Neural cell (in vitro differentiated cells): ENCODE measurements around the gene KNOP1. TPM values are rescaled to one million over a fixed set of nuclear protein-coding genes. Genes with fewer than 3 reads are reported as not detected.

ENCODE experiments used
- H2AFZ ChIP-seq: fragments of 200-600, 300-800 bp; sonication (generic), shearing (Covaris generic); 2 replicates; pipeline ENCODE4 v1.6.0; 2014; ENCODE audit warnings: low read depth, mild to moderate bottlenecking, antibody characterized with exemption, low read length, moderate library complexity
- H3F3A ChIP-seq: fragments of 200-600 bp; shearing (Covaris generic); 2 replicates; pipeline ENCODE4 v1.6.1; 2016; ENCODE audit warnings: mild to moderate bottlenecking, moderate library complexity, mixed read lengths, antibody characterized with exemption, low read length; ENCODE audit not compliant: insufficient read depth, poor library complexity, severe bottlenecking
- H3K27ac ChIP-seq: fragments of 200-600, 300-800 bp; sonication (generic), shearing (Covaris generic); 2 replicates; pipeline ENCODE4 v1.5.1; 2014; ENCODE audit warnings: mild to moderate bottlenecking, low read length, moderate library complexity
- H3K27me3 ChIP-seq: fragments of 300-800, 200-600 bp; sonication (generic), shearing (Covaris generic); 2 replicates; pipeline ENCODE4 v1.6.0; 2014; ENCODE audit warnings: mild to moderate bottlenecking, low read depth, low read length, moderate library complexity; ENCODE audit not compliant: insufficient read depth
- H3K36me3 ChIP-seq: fragments of 300-800, 200-600 bp; sonication (generic), shearing (Covaris generic); 2 replicates; pipeline ENCODE4 v1.5.1; 2014; ENCODE audit warnings: mild to moderate bottlenecking, antibody characterized with exemption, low read length, moderate library complexity; ENCODE audit not compliant: insufficient read depth
- H3K4me2 ChIP-seq: fragments of 300-800, 200-600 bp; sonication (generic), shearing (Covaris generic); 2 replicates; pipeline ENCODE4 v1.6.0; 2014; ENCODE audit warnings: mild to moderate bottlenecking, low read length
- H3K4me3 ChIP-seq: fragments of 300-800, 200-600 bp; sonication (generic), shearing (Covaris generic); 2 replicates; pipeline ENCODE4 v1.5.1; 2014; ENCODE audit warnings: mild to moderate bottlenecking, low read length, moderate library complexity
- H3K79me2 ChIP-seq: fragments of 200-600 bp; shearing (Covaris generic); replicated peaks from 2 replicates; pipeline ENCODE4 v1.6.0; 2014; ENCODE audit warnings: mild to moderate bottlenecking, low read length, moderate library complexity; ENCODE audit not compliant: insufficient read depth
- H3K9ac ChIP-seq: fragments of 300-800, 200-600 bp; sonication (generic), shearing (Covaris generic); 2 replicates; pipeline ENCODE4 v1.6.1; 2016; ENCODE audit warnings: mild to moderate bottlenecking, low read length, mixed read lengths
- H3K9me2 ChIP-seq: fragments of 200-600 bp; shearing (Covaris generic); 2 replicates; pipeline ENCODE4 v1.6.1; 2016; ENCODE audit warnings: mild to moderate bottlenecking, low read length, mixed read lengths; ENCODE audit not compliant: insufficient read depth
- H3K9me3 ChIP-seq: fragments of 200-600, 300-800 bp; sonication (generic), shearing (Covaris generic); 2 replicates; pipeline ENCODE4 v1.6.1; 2016; ENCODE audit warnings: mild to moderate bottlenecking, mixed run types, low read length, moderate library complexity, mixed read lengths
- H4K20me1 ChIP-seq: fragments of 200-600 bp; shearing (Covaris generic); 2 replicates; pipeline ENCODE4 v1.6.1; 2016; ENCODE audit warnings: mild to moderate bottlenecking, mixed run types; ENCODE audit not compliant: insufficient read depth
- CTCF ChIP-seq: fragments of 450-650 bp; IDR thresholded peaks from 2 replicates; pipeline ENCODE4 v1.5.1; 2014; ENCODE audit warnings: antibody characterized with exemption, mild to moderate bottlenecking, moderate library complexity; ENCODE audit not compliant: poor library complexity, severe bottlenecking
- EP300 ChIP-seq: fragments of 450-650 bp; conservative IDR thresholded peaks from 2 replicates; pipeline ENCODE4 v1.6.1; 2014; ENCODE audit warnings: antibody characterized with exemption, mild to moderate bottlenecking, moderate library complexity; ENCODE audit not compliant: poor library complexity, severe bottlenecking
- EZH2 ChIP-seq: fragments of 200-600, 300-800 bp; shearing (Covaris generic), sonication (generic); IDR thresholded peaks from 2 replicates; pipeline ENCODE4 v1.6.1; 2014; ENCODE audit warnings: antibody characterized with exemption, low read length, borderline replicate concordance, mild to moderate bottlenecking; ENCODE audit not compliant: insufficient read depth, poor library complexity, severe bottlenecking
- MXI1 ChIP-seq: fragments of 450-650 bp; conservative IDR thresholded peaks from 2 replicates; pipeline ENCODE4 v1.6.1; 2014; ENCODE audit warnings: antibody characterized with exemption, mild to moderate bottlenecking; ENCODE audit not compliant: poor library complexity, severe bottlenecking
- POLR2AphosphoS5 ChIP-seq: IDR thresholded peaks from 2 replicates; pipeline ENCODE4 v1.6.1; 2012
- RAD21 ChIP-seq: fragments of 450-650 bp; conservative IDR thresholded peaks from 2 replicates; pipeline ENCODE4 v1.6.1; 2014; ENCODE audit warnings: antibody characterized with exemption, mild to moderate bottlenecking, moderate library complexity
- REST ChIP-seq: IDR thresholded peaks from 2 replicates; pipeline ENCODE4 v1.6.1; 2012; ENCODE audit warnings: borderline replicate concordance
- SMC3 ChIP-seq: fragments of 450-650 bp; conservative IDR thresholded peaks from 2 replicates; pipeline ENCODE4 v1.6.1; 2014; ENCODE audit warnings: antibody characterized with exemption, mild to moderate bottlenecking, moderate library complexity; ENCODE audit not compliant: poor library complexity
- TAF1 ChIP-seq: IDR thresholded peaks from 2 replicates; pipeline ENCODE4 v1.6.1; 2012; ENCODE audit warnings: low read depth
- polyA plus RNA-seq: library from polyadenylated mRNA; depleted of rRNA; stranded (reverse); fragments of >200 nt; gene quantifications from 2 replicates; pipeline ENCODE4 v1.2.3, GENCODE V29; 2014

KNOP1 gene
- polyA plus RNA-seq, 1 donor from 2014 or later = 40.1 TPM

GRCh38 chr16:19662351-19662750, 55.7 kb downstream of the KNOP1 start:
- no peak for TF ChIP-seq CTCF
- TF ChIP-seq RAD21 = no peak
- no peak for TF ChIP-seq MXI1
- no peak for TF ChIP-seq REST
- TF ChIP-seq SMC3 = no peak
- no peak for TF ChIP-seq POLR2AphosphoS5
- TF ChIP-seq EZH2 = no peak
- no peak for TF ChIP-seq TAF1
- no peak for TF ChIP-seq EP300
- H3K4me3 ChIP-seq = no peak overlapping the region
- H3K9ac ChIP-seq = no peak overlapping the region
- H3K4me2 ChIP-seq = no peak overlapping the region
- no peaks in the 10 kb centered on the region for H3K36me3 ChIP-seq
- H3K79me2 ChIP-seq = no peaks in the 10 kb centered on the region
- peaks cover 3% of the 10 kb centered on the region for H3K9me3 ChIP-seq
- H4K20me1 ChIP-seq = no peaks in the 10 kb centered on the region
- H2AFZ ChIP-seq = no peak overlapping the region
- H3K27me3 ChIP-seq = no peaks in the 10 kb centered on the region
- H3K9me2 ChIP-seq = no peaks in the 10 kb centered on the region
- no peak overlapping the region for H3K27ac ChIP-seq
- H3F3A ChIP-seq = no peaks in the 10 kb centered on the region

DNA sequence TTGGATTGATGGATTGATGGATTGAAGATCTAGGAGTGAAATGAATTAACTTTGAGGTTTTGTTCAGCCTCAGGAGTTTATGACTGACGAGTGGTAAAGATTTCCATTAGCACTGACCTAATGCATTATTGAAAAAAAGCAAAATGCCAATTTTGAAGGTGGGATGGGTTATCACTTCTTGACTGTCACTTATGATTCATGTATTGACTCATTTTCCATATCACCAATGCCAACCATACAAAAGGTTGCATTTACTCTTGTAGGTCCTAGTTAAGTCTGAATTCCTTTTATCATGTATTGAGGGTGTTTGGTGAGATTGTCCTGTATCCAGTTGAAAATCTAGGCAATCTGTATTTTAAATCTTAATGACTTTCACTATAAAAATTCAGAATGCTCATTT, 57.6 kb downstream of the KNOP1 start:
- Histone ChIP-seq H3K79me2 (no peaks in the 10 kb centered on the region), H2AFZ (no peak overlapping the region), H3K9me2 (no peaks in the 10 kb centered on the region), H3F3A (no peaks in the 10 kb centered on the region), H3K4me3 (no peak overlapping the region), H3K36me3 (peaks cover 4% of the 10 kb centered on the region), H3K27me3 (no peaks in the 10 kb centered on the region), H4K20me1 (no peaks in the 10 kb centered on the region), H3K4me2 (no peak overlapping the region), H3K27ac (no peak overlapping the region), H3K9ac (no peak overlapping the region), H3K9me3 (peaks cover 3% of the 10 kb centered on the region)
- no peak for TF ChIP-seq TAF1
- TF ChIP-seq SMC3 = no peak
- no peak for TF ChIP-seq REST
- no peak for TF ChIP-seq EZH2
- TF ChIP-seq MXI1 = no peak
- no peak for TF ChIP-seq RAD21
- TF ChIP-seq POLR2AphosphoS5 = no peak
- no peak for TF ChIP-seq EP300
- TF ChIP-seq CTCF = no peak
